ENCODE measurements around the gene TESK2.

The TESK2 gene

DNA sequence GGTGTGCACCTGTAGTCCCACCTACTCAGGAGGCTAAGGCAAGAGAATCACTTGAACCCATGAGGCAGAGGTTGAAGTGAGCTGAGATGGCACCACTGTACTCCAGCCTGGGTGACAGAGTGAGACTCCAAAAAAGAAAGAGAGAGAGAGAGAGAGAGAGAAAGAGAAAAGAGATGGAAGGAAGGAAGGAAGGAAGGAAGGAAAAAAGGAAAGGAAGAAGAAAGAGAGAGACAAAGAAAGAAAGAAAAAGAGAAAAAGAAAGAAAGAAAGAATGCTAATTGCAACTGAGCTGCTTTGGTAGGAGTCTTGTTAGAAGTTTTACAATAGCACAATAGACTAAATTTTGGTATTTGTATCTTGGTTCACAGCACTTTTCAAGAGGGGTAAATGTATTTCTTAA lies 25.7 kb downstream of the TESK2 start:
- no peak for FAIRE-seq

DNA sequence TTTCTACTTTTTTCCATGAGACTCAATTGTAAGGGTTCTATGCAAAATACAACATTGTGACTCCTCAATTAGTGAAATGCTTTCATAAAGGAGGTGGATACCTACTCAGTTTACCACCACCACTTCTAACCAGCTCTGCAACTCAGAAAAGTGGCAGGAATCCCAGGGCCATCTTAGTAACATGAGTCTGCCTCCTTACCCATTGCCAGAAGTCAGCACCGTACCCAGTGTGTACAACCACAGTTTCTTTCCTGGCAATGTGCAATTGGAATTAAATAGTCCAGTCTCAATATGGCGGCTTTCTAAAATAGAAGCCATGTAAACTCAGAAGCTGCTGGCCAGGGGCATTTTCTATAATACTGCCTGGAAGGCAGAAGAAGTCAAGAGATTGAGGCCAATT lies 32.1 kb downstream of the TESK2 start:
- FAIRE-seq = no peak

DNA sequence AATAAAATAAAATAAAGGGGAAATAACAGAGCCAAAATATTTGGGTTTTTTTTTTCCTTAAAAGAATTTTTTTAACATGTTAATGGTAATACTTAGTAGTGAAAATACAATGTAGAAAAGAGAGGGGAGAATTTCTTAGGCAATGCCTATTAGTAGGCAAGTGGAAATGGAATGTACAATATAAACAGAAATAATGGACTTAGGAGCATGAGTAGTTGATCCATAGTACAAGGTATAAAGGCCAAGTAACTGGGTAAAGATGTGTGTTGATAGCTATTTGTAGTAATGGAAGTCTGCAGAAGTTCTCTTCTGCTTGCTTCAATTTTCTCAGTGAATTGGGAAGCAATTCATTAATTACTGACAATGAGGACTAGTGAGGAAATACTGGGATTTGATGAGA lies 34.4 kb downstream of the TESK2 start:
- no peak for FAIRE-seq

DNA sequence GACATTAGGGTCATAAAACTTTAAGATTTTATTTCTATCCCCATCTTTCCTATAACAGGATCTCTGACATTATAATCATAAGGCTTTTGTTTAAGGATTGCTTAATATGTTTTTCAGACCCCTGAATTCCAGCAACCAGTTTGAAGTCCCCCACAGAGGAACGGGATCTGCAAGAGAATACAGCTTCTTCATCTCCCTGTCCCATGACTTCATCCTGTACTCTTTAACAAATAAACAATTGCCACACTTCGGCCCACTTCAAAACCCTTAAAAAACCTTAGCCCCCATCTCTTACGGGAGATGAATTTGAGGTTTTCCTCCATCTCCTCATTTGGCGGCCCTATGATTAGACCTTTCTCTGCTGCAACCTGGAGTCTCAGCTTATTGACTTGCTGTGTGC lies 35.8 kb downstream of the TESK2 start:
- FAIRE-seq = no peak

DNA sequence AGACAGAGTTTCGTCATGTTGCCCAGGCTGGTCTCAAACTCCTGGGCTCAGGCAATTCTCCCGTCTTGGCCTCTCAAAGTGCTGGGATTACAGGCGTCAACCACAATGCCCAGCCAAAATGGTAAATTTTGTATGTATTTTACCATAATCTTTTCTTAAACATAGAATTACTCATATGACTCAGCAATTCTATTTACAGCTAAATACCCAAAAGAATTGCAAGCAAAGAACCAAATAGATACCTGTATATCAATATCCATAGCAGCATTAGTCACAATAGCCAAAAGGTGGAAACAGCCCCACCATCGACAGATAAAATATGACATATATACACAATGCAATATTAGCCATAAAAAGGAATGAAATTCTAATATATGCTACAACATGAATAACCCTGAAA lies 36.5 kb downstream of the TESK2 start:
- FAIRE-seq = no peak

DNA sequence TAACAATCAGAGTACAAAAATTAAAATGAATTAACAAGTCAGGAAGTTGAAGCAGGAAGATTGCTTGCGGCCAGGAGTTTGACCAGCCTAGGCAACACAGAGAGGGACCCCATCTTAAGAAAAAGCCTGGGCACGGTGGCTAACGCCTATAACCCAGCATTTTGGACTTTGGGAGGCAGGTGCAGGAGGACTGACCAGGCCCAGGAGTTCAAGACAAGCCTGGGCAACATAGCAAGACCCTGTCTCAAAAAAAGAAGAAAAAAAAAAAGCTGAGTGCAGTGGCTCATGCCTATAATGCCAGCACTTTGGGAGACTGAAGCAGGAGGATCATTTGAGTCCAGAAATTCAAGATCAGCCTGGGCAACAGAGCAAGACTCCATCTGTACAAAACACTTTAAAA lies 38.5 kb downstream of the TESK2 start:
- no peak for FAIRE-seq

DNA sequence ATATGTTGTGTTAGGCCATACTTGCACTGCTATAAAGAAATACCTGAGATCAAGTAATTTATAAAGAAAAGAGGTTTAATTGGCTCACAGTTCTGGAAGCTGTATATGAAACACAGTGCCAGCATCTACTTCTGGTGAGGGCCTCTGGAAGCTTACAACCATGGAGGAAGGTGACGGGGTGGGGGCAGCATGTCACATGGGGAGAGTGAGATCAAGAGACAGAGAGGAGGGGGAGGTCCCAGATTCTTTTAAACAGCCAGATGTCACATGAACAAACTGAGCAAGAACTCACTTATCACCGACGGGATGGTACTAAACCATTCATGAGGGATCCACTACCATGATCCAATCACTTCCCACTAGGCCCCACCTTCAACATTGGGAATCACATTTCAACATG lies 42.6 kb downstream of the TESK2 start:
- FAIRE-seq = no peak

DNA sequence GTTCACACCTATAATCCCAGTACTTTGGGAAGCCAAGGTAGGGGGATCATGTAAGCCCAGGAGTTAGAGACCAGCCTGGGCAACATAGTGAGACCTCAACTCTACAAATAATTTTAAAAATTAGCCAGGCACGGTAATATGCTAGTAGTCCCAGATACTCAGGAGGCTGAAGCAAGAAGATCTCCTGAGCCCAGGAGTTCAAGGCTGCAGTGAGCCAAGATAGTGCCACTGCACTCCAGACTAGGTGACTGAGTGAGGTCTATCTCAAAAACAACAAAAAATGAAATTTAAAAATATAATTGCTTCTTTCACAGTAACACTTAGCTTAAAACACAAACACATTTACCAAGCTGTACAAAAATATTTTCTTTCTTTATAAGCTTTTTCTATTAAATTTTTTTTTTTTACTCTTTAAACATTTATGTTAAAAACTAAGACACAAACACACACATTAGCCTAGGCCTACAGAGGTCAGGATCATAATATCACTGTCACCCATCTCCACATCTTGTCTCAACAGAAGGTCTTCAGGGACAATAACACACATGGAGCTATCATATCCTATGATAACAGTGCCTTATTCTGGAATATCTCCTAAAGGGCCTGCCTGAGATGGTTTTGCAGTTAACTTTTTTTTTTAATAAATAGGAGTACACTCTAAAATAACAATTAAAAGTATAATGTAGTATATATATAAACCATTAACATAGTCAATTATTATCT lies 43.9 kb downstream of the TESK2 start:
- FAIRE-seq = no peak

DNA sequence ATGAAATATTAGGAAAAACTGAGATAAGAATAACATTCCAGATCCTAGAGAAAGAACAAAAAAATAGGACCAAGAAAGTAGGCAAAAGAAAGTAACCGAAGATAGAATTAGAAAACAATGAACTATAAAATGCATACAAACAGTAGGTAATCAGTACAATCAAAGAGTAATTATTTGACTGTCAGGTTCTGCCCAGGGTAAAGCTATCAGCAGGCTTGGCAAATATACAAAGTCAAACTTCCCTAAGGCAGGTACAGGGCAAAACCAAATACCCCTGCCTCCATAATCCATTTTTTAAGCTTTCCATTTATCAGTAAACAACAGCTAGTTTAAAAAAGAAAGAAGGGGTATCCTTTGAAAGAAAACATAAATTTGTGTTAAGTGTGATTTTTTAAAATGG lies 44.4 kb downstream of the TESK2 start:
- FAIRE-seq = no peak

DNA sequence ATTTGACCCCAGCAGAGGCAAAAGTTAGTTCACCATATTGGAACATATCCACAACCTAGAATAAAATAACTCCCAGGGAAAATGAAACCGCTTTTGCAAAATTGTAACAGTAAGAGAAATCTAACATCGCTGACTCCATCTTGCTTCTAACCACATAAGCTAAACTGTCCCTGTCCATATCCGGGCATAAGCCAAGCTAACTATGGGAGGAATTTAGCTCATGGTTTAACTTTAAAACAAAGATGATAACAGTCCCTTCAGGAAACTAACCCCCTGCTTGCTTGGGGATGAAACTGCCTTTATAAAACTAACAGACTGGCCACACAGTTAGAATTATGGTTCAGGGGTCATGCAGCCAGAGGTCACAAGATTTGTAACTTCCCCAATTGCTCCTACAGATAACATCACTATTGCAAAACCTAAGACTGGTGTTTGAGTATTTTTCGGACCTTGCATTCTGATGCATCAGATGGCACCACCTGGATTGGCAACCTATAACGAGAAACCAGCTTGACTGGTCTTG lies 46.3 kb downstream of the TESK2 start:
- no peak for FAIRE-seq

DNA sequence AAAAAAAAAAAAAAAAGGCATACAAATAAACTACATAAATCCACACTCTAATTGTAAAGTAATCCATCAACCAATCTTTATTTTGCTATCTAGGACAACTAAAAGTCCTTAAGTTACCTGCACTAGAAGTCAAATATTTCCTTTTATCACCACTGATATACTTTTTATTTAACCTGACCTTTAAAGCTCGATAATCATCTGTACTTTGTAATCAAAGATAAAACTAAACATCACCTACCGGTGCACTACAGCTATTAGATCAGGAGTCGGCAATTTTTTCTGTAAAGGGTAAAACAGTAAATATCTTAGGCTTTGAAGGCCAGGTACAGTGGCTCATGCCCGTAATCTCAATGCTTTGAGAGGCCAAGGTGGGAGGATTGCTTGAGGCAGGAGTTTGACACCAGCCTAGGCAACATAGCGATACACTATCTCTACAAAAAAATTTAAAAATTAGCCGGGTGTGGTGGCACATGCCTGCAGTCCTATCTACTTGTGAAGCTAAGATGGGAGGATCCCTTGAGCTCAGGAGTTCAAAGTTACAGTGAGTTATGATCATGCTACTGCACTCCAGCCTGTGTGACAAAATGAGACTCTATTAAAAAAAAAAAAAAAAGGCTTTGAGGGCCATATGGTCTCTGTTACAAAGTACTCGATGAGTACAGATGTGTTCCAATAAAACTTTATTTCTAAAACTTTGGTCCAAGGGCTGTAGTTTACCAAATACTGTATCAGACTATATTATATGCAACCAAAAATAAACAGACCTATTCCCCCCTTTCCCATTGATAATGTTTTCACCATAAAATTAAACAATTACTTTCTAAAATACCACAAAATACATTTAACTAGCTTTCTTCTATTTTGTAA lies 47.1 kb downstream of the TESK2 start:
- no peak for FAIRE-seq

DNA sequence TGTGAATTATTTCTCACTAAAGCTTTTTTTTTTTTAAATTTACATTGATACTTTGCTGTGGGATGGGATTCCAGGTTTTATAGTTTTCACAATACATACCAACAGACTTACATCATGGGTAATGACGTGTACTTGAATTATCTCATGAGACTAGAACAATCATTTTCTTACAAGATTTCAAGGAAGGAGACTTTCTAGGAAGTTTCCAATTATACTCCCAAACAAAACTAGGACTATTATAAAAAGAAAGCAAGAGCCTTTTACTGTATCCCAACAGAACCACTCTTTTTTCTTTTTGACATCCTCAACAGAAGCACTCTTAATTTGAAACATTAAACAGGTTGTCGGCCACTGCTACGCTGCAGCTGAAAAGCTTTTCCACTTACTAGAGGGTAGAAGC lies 48.7 kb downstream of the TESK2 start:
- FAIRE-seq = no peak

DNA sequence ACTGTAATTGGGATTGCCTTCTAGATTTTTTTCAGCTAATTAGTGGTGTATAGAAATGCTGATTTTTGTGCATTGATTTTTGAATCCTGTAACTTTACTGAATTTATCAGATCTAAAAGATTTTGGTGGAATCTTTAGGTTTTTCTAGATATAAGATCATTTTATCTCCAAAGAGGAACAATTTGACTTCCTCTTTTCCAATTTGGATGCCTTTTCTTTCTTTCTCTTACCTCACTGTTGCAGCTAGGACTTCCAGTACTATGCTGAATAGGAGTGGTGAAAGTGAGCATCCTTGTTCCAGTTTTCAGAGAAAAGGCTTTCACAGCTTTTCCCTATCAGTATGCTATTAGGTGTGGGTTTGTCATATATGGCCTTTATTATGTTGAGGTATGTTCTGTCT lies 53.6 kb downstream of the TESK2 start:
- peak; percentile 40 for FAIRE-seq

DNA sequence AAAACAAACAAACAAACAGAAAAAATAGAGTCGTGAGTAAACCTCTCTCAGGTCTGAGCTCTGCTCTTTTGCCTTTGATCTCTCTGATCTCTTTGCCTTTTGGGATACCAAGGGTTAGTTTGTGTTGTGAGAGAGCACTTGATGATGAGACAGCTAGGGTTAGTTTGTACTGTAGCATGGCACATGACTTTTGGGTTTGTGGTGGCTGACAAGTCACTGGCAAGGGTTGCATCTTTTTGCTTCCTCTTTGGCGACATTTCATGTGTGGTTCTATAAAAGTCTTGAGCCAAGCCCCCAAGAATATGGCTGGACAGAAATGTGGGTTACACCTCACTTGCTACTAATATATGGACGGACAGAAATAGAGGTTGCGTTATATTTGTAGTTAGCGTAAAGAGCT lies 60.5 kb downstream of the TESK2 start:
- FAIRE-seq = no peak

DNA sequence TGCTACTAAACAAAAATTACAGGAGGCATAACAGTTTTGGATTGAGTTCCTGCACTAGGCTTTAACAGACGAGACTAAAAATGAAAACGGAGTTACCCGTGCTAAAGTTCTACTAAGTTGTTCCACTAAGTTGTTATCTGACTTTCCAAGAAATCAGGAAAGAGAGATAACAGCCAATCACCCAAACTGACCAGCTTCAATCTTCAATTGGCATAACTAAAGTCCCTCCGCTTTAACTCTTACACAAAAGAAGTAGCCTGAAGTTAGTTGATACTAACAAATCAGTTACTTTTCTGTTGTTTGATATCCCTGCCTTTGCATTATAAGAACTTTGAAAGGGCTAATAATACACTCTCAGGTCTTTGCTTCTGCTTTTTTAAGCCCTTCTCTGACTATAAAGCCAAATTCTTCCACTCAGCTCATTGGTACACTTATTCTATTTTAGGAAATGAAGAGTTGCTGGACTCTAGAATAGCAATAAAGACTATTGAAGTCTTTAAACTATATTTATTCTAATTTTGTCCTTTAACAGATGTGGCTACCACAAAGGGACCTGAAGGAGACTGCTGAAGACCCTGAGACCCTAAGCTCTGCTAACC lies 61.3 kb downstream of the TESK2 start:
- FAIRE-seq = no peak

DNA sequence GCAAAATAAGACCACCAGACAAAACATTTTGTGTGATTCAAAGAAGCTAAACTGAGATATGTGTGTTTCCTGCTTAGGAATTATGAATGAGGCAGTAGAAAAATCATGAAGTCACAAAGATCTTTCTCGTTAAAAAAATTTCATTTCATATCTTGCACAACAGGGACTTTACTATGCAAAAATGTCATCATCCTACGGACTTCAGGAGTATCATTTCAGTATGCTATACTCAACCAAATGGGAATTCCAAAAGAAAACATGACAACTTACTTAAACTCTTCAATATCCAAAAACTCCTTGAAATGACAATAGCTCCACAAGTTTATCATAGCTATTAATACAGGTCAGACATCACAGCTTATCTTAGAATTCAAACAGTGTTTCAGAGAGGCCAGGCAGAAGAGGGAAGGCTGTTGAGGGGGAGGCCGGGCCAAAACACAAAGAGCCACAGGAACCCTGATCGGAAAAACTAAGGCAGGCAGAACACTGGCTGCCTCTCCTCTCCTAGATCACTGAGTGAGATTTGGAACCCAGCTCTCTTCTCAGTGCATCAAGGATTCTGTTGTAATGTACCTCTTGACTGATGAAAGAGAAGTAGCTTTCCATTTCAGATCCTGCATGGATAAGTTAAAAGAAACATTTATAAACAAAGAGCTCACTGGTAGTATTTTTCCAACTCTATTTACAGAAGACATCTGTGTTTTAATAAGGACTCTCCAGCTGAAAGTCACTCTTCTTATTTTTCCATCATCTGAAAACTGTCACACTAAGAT lies 66.9 kb downstream of the TESK2 start:
- FAIRE-seq = no peak

DNA sequence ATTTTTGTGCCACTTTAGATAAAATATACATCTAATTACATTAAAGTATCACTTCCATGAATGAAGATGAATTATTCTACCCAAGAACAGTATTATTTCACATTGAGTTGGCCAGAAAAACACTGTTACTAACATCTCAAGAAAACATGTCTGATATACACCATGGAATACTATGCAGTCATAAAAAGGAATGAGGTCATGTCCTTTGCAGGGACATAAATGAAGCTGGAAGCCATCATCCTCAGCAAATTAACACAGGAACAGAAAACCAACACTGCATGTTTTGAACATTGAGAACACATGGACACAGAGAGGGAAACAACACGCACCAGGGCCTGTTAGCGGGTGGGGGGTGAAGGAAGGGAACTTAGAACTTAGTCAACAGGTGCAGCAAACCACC lies 69.0 kb downstream of the TESK2 start:
- FAIRE-seq = no peak

DNA sequence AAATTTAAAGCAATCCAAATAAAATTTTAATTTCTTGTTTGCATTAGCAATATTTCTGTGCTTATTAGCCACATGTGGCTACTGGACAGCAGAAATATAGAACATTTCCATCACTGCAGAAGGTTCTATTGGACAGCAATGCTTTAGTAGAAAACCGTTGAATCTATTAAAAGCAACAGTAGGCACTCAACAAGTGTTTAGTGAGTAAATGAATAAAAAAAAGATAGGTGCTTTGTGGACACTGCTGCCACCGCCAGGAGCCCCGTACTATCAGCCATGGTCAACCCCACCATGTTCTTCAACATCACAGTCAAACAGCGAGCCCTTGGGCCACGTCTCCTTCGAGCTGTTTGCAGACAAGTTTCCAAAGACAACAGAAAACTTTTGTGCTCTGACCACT lies 76.2 kb downstream of the TESK2 start:
- FAIRE-seq = no peak

DNA sequence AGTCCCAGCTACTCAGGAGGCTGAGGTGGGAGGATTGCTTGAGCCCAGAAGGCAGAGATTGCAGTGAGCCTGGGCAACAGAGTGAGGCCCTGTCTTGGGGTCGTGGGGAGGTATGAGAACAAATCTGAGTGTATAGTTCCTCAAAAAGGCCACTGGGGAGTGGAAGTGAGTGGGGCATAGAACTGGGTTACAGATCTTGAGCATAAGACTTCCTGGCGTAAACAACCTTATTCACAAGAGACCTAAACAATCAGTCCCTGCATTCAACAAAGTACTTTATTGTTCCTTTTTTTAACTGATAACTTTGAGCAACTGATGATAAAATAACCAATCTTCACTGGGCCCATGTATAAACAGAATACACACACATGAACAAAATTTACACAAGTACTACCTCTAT lies 78.1 kb downstream of the TESK2 start:
- FAIRE-seq = no peak

DNA sequence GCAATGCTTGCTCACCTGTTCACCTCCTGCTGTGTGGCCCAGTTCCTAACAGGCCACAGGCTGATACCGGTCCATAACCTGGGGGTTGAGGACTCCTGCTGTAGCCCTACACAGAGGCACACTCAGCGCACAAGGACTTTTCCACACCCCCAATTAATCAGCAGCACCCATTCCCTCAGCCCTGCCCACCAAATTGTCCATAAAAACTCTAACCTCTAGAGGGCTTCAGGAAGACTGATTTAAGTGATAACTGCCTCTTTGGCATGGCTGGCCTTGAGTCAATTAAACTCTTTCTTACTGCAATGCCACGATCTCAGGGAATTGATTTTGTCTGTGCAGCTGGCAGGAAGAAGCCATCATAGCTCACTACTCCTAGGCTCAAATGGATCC lies 79.5 kb downstream of the TESK2 start:
- no peak for FAIRE-seq

DNA sequence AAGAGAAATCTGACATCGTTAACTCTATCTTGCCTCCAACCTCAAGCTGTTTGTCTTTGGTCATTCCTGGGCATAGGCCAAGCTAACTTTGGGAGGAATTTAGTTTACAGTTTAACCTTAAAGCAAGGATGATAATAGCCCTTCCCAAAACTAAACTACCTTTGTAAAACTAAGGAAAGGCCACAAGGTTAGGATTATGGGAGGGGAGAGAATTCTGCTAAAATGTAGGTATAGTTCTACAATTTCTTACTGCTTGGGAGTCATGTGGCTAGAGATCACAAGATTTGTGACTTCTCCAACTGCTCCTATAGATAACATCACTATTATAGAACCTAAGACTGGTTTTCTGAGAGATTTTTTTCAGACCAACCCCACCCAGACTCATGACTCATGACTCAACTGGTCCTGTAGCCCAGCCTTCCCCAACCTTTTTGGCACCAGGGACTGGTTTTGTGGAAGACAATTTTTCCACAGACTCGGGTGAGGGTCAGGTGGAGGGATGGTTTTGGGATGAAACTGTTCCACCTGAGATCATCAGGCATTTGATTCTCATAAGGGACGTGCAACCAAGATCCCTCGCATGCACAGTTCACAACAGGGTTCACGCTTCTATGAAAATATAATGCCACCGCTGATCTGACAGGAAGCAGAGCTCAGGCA lies 80.0 kb downstream of the TESK2 start:
- no peak for FAIRE-seq

DNA sequence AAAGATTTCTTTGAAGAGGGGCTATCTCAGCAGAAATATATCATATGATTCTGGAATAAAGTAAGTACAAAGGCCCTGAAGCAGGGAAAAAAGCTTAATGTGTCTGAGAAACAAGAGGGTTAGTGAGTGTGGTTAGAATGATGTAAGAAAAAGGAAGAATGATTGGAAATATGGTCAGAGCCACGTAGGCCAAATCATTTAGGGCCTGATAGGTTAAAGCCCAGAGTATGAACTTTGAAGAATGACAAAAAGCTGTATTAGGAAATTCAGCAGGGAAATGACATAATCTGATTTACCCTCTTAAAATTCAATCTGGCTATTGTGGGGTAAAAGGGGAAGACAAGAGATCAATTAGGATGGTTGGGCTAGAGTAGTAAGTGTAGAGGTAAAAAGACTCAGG lies 81.7 kb downstream of the TESK2 start:
- FAIRE-seq = no peak

Data from A204.1 (cell line).